Natural killer cell treated with Interleukin-12 subunit alpha and Interleukin-12 subunit beta and Interleukin-15 and Interleukin-18, amount 100 ng/mL, for 72 hours (primary cell): ENCODE results near the gene ABHD2. TPM values are rescaled to one million over a fixed set of nuclear protein-coding genes. Genes with fewer than 3 reads are reported as not detected.
"Not testable (repeated sequence)": the region's sequence is repeated elsewhere in the genome, so short reads cannot be mapped to it uniquely, and the experiment has no call there.

Source experiments
- ATAC-seq, 2 donors: fragments of 150-1000 bp; cut with Tn5 transposase in 1 of 2; sonication (Bioruptor Pico), chemical (Tn5 transposase) in 1 of 2; 2 replicates each; pipeline ENCODE4 v1.10.0; 2021
- DNase-seq: peaks from one replicate; pipeline ENCODE4 v3.0.0; 2022; ENCODE audit warnings: low spot score
- H3K27ac Mint-ChIP-seq, 2 donors: 1 replicate in 1 of 2; 2 replicates in 1 of 2; pipeline ENCODE4 v1.8.0; 2022; ENCODE audit warnings: mixed read lengths in 2 of 2, mild to moderate bottlenecking in 1 of 2, moderate library complexity in 1 of 2
- H3K27me3 Mint-ChIP-seq, 2 donors: 1 replicate in 1 of 2; 2 replicates in 1 of 2; pipeline ENCODE4 v1.8.0; 2022; ENCODE audit warnings: mixed read lengths in 2 of 2
- H3K36me3 Mint-ChIP-seq: one replicate; pipeline ENCODE4 v1.8.0; 2022; ENCODE audit warnings: mixed read lengths
- H3K4me1 Mint-ChIP-seq, 2 donors: 1 replicate in 1 of 2; 2 replicates in 1 of 2; pipeline ENCODE4 v1.8.0; 2022; ENCODE audit warnings: low read depth in 2 of 2, mixed read lengths in 2 of 2, mild to moderate bottlenecking in 1 of 2
- H3K4me3 Mint-ChIP-seq: one replicate; pipeline ENCODE4 v1.8.0; 2022; ENCODE audit warnings: mixed read lengths
- H3K9me3 Mint-ChIP-seq: 2 replicates; pipeline ENCODE4 v1.8.0; 2022; ENCODE audit warnings: mixed read lengths
- total RNA-seq, 2 donors: library from RNA; stranded (reverse); gene quantifications; one replicate each; pipeline ENCODE4 v1.2.3, GENCODE V29; 2022

The ABHD2 gene
- total RNA-seq: 100 to 1,000 TPM; 130 to 214 TPM

- DNase-seq: peak; percentile 99
- H3K4me1 Mint-ChIP-seq: peaks cover 30 to 35% of the 10 kb centered on the region in 2 donors
- no peak within 1 kb of the TSS for H3K4me3 Mint-ChIP-seq
- no peaks in the 10 kb centered on the region for H3K9me3 Mint-ChIP-seq
- H3K27ac Mint-ChIP-seq: peak within 1 kb of the TSS; percentile 80 to 94
- H3K27me3 Mint-ChIP-seq: no peaks in the 10 kb centered on the region
- ATAC-seq: peak; percentile 98
- no peaks in the 10 kb centered on the region for H3K36me3 Mint-ChIP-seq
These were observed at the start of gene ABHD2 for GRCh38 chr15:89087830-89088604. ABHD2 (plus strand) TSS chr15:89088456; CDS start chr15:89116328, 27,872 bp downstream.

GRCh38 chr15:89039142-89039541, 49.1 kb upstream of the ABHD2 start:
- Mint-ChIP-seq H3K27me3 (peaks cover 24 to 49% of the 10 kb centered on the region in 2 donors), H3K9me3 (no peaks in the 10 kb centered on the region), H3K4me3 (no peak overlapping the region), H3K36me3 (no peaks in the 10 kb centered on the region), H3K27ac (no peak overlapping the region), H3K4me1 (no peaks in the 10 kb centered on the region)
- ATAC-seq: no peak
- DNase-seq: no peak

GRCh38 chr15:89041507-89041906, 46.7 kb upstream of the ABHD2 start:
- H3K9me3 Mint-ChIP-seq: no peaks in the 10 kb centered on the region
- H3K27me3 Mint-ChIP-seq: peaks cover 15 to 37% of the 10 kb centered on the region in 2 donors
- no peak overlapping the region for H3K27ac Mint-ChIP-seq
- no peak for DNase-seq
- peak in 1 of 2 donors; percentile 11 for ATAC-seq
- H3K4me3 Mint-ChIP-seq: no peak overlapping the region
- H3K36me3 Mint-ChIP-seq: no peaks in the 10 kb centered on the region
- H3K4me1 Mint-ChIP-seq: no peaks in the 10 kb centered on the region

DNA sequence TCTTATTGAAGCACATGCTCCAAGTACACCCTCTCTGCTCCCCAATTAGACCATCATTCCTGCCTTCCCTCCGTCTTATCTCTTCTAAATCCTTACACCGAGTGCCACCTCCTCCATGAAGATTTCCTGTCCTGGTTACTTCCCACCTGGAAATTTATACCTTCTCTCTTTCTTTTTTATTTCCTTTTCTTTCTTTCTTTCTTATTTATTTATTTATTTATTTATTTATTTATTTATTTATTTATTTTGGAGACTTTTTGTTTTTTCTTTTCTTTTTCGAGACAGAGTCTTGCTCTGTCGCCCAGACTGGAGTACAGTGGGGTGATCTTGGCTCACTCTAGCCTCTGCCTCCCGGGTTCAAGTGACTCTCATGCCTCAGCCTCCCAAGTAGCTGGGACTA, 45.9 kb upstream of the ABHD2 start:
- ATAC-seq: no peak
- peaks cover 12 to 28% of the 10 kb centered on the region in 2 donors for H3K27me3 Mint-ChIP-seq
- no peak overlapping the region for H3K27ac Mint-ChIP-seq
- no peaks in the 10 kb centered on the region for H3K9me3 Mint-ChIP-seq
- H3K4me3 Mint-ChIP-seq: no peak overlapping the region
- H3K4me1 Mint-ChIP-seq: no peaks in the 10 kb centered on the region
- DNase-seq: no peak
- H3K36me3 Mint-ChIP-seq: no peaks in the 10 kb centered on the region

GRCh38 chr15:89043031-89044002, 44.9 kb upstream of the ABHD2 start:
- H3K4me1 Mint-ChIP-seq: no peaks in the 10 kb centered on the region

DNA sequence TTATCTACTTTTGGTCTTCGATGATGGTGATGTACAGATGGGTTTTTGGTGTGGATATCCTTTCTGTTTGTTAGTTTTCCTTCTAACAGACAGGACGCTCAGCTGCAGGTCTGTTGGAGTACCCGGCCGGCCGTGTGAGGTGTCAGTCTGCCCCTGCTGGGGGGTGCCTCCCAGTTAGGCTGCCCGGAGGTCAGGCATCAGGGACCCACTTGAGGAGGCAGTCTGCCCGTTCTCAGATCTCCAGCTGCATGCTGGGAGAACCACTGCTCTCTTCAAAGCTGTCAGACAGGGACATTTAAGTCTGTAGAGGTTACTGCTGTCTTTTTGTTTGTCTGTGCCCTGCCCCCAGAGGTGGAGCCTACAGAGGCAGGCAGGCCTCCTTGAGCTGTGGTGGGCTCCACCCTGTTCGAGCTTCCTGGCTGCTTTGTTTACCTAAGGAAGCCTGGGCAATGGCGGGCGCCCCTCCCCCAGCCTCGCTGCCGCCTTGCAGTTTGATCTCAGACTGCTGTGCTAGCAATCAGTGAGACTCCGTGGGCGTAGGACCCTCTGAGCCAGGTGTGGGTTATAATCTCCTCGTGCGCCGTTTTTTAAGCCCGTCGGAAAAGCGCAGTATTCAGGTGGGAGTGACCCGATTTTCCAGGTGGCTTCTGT, 39.1 kb upstream of the ABHD2 start:
- not testable (repeated sequence) for H3K9me3 Mint-ChIP-seq, H3K36me3 Mint-ChIP-seq, H3K4me3 Mint-ChIP-seq, H3K27me3 Mint-ChIP-seq, ATAC-seq, DNase-seq, H3K27ac Mint-ChIP-seq
- H3K4me1 Mint-ChIP-seq: peaks cover 11 to 18% of the 10 kb centered on the region in 2 donors

More at GRCh38 chr15:89043031-89044002, 44.9 kb upstream of the ABHD2 start:
- no peak for DNase-seq
- Mint-ChIP-seq H3K27me3 (peaks cover 12 to 19% of the 10 kb centered on the region in 2 donors), H3K9me3 (no peaks in the 10 kb centered on the region), H3K27ac (no peak overlapping the region), H3K36me3 (no peaks in the 10 kb centered on the region), H3K4me3 (no peak overlapping the region)
- ATAC-seq: no peak

DNA sequence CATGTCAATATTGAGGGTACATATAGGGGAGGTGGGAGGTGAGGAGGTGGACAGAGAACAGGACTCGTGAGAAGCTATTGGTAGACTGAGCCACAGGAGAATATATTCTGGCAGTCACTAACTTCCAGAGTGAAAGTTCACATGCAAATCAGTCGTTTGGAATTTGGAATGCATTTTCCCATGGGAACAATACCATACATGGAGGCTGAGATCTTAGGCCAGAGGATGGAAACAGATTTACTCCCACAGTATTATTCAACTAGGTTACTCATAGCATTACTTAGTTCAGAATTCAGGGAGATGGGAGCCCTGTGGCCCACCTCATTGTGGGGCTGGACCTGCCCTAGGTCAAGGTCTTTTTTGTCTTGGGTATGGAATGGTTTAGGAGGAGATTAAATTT, 36.4 kb upstream of the ABHD2 start:
- peaks cover 0 to 5% of the 10 kb centered on the region in 2 donors for H3K27me3 Mint-ChIP-seq
- no peak overlapping the region for H3K4me3 Mint-ChIP-seq
- H3K36me3 Mint-ChIP-seq: no peaks in the 10 kb centered on the region
- ATAC-seq (no peak), DNase-seq (no peak)
- peak overlapping the region in 1 of 2 donors; percentile 20 for H3K27ac Mint-ChIP-seq
- H3K4me1 Mint-ChIP-seq: peaks cover 11 to 18% of the 10 kb centered on the region in 2 donors
- H3K9me3 Mint-ChIP-seq: no peaks in the 10 kb centered on the region

- Mint-ChIP-seq H3K36me3 (no peaks in the 10 kb centered on the region), H3K27ac (peak overlapping the region in 1 of 2 donors; percentile 20), H3K9me3 (no peaks in the 10 kb centered on the region), H3K4me3 (no peak overlapping the region), H3K4me1 (peaks cover 15 to 22% of the 10 kb centered on the region in 2 donors), H3K27me3 (peaks cover 0 to 4% of the 10 kb centered on the region in 2 donors)
- ATAC-seq (peak; percentile 50 to 59), DNase-seq (no peak)
These were observed 35.8 kb upstream of the ABHD2 start for GRCh38 chr15:89052474-89052873.

DNA sequence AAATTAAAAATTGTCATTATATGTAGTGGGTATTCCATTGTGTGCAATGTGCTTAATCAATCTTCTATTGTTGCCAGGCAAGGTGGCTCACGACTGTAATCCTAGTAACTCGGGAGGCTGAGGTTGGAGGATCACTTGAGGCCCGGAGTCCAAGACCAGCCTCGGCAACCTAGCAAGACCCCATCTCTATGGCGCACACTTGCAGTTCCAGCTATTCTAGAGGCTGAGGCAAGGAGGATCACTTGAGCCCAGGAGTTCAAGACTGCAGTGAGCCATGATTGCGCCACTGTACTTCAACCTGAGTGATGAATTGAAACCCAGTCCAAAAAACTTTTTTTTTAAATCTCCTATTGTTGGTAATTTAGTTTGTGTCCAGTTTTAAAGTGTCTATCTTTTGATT, 33.4 kb upstream of the ABHD2 start:
- no peak for DNase-seq
- H3K4me1 Mint-ChIP-seq: peaks cover 21 to 37% of the 10 kb centered on the region in 2 donors
- no peak overlapping the region for H3K4me3 Mint-ChIP-seq
- ATAC-seq: no peak
- H3K9me3 Mint-ChIP-seq: no peaks in the 10 kb centered on the region
- no peaks in the 10 kb centered on the region for H3K36me3 Mint-ChIP-seq
- no peak overlapping the region for H3K27ac Mint-ChIP-seq
- H3K27me3 Mint-ChIP-seq: no peaks in the 10 kb centered on the region

DNA sequence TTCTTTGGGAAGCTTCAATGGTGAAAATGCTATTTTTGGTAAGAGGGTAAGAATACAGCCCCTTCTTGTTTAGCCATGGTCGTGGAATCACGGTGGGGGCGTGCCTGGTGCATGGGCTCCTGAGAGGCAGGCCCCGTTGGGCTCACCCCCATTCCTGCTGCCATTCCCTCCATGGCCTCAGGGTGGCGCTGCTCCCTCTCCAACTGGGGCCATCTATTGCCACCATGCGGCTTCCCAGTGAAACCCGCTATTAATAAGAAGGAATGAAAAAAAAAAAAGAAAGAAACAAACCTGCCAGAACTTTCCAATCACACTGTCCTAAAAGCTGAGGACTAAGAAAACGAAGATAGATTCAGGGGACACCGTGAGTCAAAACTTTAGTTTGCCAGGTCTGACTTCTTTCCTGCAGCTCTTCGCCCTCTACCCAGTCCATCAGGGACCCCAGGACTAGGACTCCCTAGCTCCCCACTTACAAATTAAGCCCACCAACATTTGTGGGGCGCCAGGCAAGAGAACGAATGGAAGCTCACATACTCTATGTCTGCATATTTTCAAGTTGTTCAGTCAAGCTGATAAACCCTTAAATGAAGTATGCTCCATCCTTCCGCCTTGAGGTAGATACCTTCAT, 30.6 kb upstream of the ABHD2 start:
- H3K4me1 Mint-ChIP-seq: peaks cover 11 to 26% of the 10 kb centered on the region in 2 donors
- peak overlapping the region; percentile 21 to 70 for H3K27ac Mint-ChIP-seq
- no peak overlapping the region for H3K4me3 Mint-ChIP-seq
- H3K9me3 Mint-ChIP-seq: no peaks in the 10 kb centered on the region
- H3K36me3 Mint-ChIP-seq: no peaks in the 10 kb centered on the region
- ATAC-seq (peak; percentile 89 to 91), DNase-seq (peak; percentile 85)
- no peaks in the 10 kb centered on the region for H3K27me3 Mint-ChIP-seq

- DNase-seq: no peak
- no peaks in the 10 kb centered on the region for H3K27me3 Mint-ChIP-seq
- no peaks in the 10 kb centered on the region for H3K9me3 Mint-ChIP-seq
- H3K36me3 Mint-ChIP-seq: no peaks in the 10 kb centered on the region
- ATAC-seq: no peak
- H3K4me1 Mint-ChIP-seq: peaks cover 10 to 25% of the 10 kb centered on the region in 2 donors
- H3K27ac Mint-ChIP-seq: peak overlapping the region in 1 of 2 donors; percentile 70
- H3K4me3 Mint-ChIP-seq: no peak overlapping the region
These were observed 29.9 kb upstream of the ABHD2 start for GRCh38 chr15:89058376-89058775.

- Mint-ChIP-seq H3K27me3 (no peaks in the 10 kb centered on the region), H3K9me3 (no peaks in the 10 kb centered on the region), H3K27ac (peak overlapping the region in 1 of 2 donors; percentile 70), H3K4me3 (no peak overlapping the region), H3K4me1 (peaks cover 10 to 25% of the 10 kb centered on the region in 2 donors), H3K36me3 (no peaks in the 10 kb centered on the region)
- DNase-seq (no peak), ATAC-seq (no peak)
These were observed 29.3 kb upstream of the ABHD2 start for GRCh38 chr15:89058876-89059405.

DNA sequence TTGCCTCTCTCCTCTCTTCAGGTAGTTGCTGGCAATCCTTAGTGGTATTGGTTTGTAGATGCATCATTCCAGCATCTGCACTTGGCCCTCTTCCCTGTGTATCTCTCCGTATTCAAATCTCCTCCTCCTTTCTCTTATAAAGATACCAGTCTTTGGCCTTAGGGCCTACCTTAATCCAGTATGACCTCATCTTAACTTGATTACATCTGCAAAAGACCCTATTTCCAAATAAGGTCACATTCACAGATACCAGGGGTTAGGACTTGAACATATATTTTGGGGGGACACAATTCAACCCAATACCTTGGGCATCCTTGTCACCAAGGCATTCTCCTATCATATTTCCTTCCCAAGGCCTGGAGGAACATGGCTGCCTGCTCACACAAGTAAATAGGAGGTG, 22.0 kb upstream of the ABHD2 start:
- no peak for ATAC-seq
- Mint-ChIP-seq H3K36me3 (peaks cover 16% of the 10 kb centered on the region), H3K27me3 (no peaks in the 10 kb centered on the region)

More for the DNA sequence above, 22.0 kb upstream of the ABHD2 start:
- no peak for DNase-seq
- H3K4me3 Mint-ChIP-seq: no peak overlapping the region
- H3K9me3 Mint-ChIP-seq: peaks cover 6% of the 10 kb centered on the region
- peak overlapping the region in 1 of 2 donors; percentile 85 for H3K27ac Mint-ChIP-seq
- peaks cover 20 to 33% of the 10 kb centered on the region in 2 donors for H3K4me1 Mint-ChIP-seq
